GM12878 (cell line): ENCODE data around the gene KCNJ10. TPM values are rescaled to one million over a fixed set of nuclear protein-coding genes. Genes with fewer than 3 reads are reported as not detected.

Experiments used
- ATAC-seq: fragments of 200-7000 bp; cut with Tn5 transposase; 3 replicates; pipeline ENCODE4 v1.9.1; 2020; ENCODE audit warnings: mild to moderate bottlenecking, moderate library complexity
- BruUV-seq: library from RNA; stranded (reverse); fragments of 400-500 nt; replicated peaks from 2 replicates; lab custom pipeline; 2021; lab: Mats Ljungman, UMichigan
- CTCF ChIA-PET: fragments of 300-600 bp; sonication (Branson Sonifier 250); formaldehyde crosslinking; extraction: SDS; loops from one replicate; lab custom pipeline; 2021; ENCODE audit warnings: inconsistent platforms; lab: Yijun Ruan, JAX
- POLR2A ChIA-PET: fragments of 350-600 bp; formaldehyde crosslinking; extraction: SDS; loops from one replicate; lab custom pipeline; 2021; ENCODE audit warnings: inconsistent platforms; lab: Charles Lee
- RAD21 ChIA-PET: fragments of 300-600 bp; sonication (Branson Sonifier 250); formaldehyde crosslinking; loops from one replicate; lab custom pipeline; 2023; ENCODE audit warnings: antibody characterized with exemption; ENCODE audit not compliant: unreplicated experiment; lab: Charles Lee
- SMC1A ChIA-PET: fragments of 300-600 bp; sonication (Branson Sonifier 250); formaldehyde crosslinking; loops from one replicate; lab custom pipeline; 2023; ENCODE audit not compliant: unreplicated experiment, uncharacterized antibody; lab: Charles Lee
- DNase-seq: peaks from one replicate; pipeline ENCODE4 v3.0.0-alpha.2; 2011; ENCODE audit warnings: low read depth, low spot score
- FAIRE-seq: peaks from 3 replicates; lab custom pipeline; 2011; peaks lifted over from hg19 to GRCh38; lab: Jason Lieb, UNC
- H2AFZ ChIP-seq: 2 replicates; pipeline ENCODE4 v1.6.0; 2011; ENCODE audit warnings: low read depth, low read length, control low read depth; ENCODE audit not compliant: control insufficient read depth
- H3K27ac ChIP-seq: 2 replicates; pipeline ENCODE4 v1.5.1; 2011; ENCODE audit warnings: control low read depth; ENCODE audit not compliant: control insufficient read depth, insufficient read depth
- H3K27me3 ChIP-seq, 2 experiments: replicated peaks in 1 of 2; 2 replicates each; pipeline versions ENCODE4 v1.6.0 to v1.6.1; 2011; ENCODE audit warnings: low read length in 1 of 2; ENCODE audit not compliant: control insufficient read depth in 2 of 2, insufficient read depth in 2 of 2
- H3K36me3 ChIP-seq, 2 experiments: 2 replicates each; pipeline ENCODE4 v1.5.1; 2011; ENCODE audit warnings: low read length in 1 of 2; ENCODE audit not compliant: control insufficient read depth in 2 of 2, insufficient read depth in 2 of 2
- H3K4me1 ChIP-seq: 2 replicates; pipeline ENCODE4 v1.6.1; 2011; ENCODE audit warnings: mild to moderate bottlenecking, low read length, moderate library complexity, mixed read lengths; ENCODE audit not compliant: control insufficient read depth, insufficient read depth
- H3K4me2 ChIP-seq: 2 replicates; pipeline ENCODE4 v1.6.0; 2011; ENCODE audit warnings: control low read depth; ENCODE audit not compliant: control insufficient read depth, insufficient read depth
- H3K4me3 ChIP-seq: fragments of 200-600 bp; sonication (generic); 2 replicates; pipeline ENCODE4 v1.5.1; 2016
- H3K79me2 ChIP-seq: 2 replicates; pipeline ENCODE4 v1.6.0; 2011; ENCODE audit warnings: low read length; ENCODE audit not compliant: control insufficient read depth, insufficient read depth
- H3K9ac ChIP-seq: 2 replicates; pipeline ENCODE4 v1.8.0; 2011; ENCODE audit warnings: low read length, control low read depth, mixed read lengths; ENCODE audit not compliant: control insufficient read depth, insufficient read depth
- H3K9me3 ChIP-seq: replicated peaks from 3 replicates; pipeline ENCODE4 v1.5.1; 2011; ENCODE audit warnings: mild to moderate bottlenecking, low read length; ENCODE audit not compliant: control insufficient read depth, insufficient read depth
- H4K20me1 ChIP-seq: 2 replicates; pipeline ENCODE4 v1.6.0; 2011; ENCODE audit not compliant: control insufficient read depth, insufficient read depth
- ATF7 ChIP-seq: fragments of 450-650 bp; IDR thresholded peaks from 2 replicates; pipeline ENCODE4 v1.6.1; 2016; ENCODE audit warnings: low read depth, mild to moderate bottlenecking
- CHD2 ChIP-seq: IDR thresholded peaks from 2 replicates; pipeline ENCODE4 v1.6.1; 2011; ENCODE audit warnings: low read depth, low read length, improper control_type of control experiment, borderline replicate concordance
- IKZF1 ChIP-seq: fragments of 450-650 bp; conservative IDR thresholded peaks from 2 replicates; pipeline ENCODE4 v1.6.1; 2017; ENCODE audit warnings: antibody characterized with exemption, mild to moderate bottlenecking
- POLR2A ChIP-seq: IDR thresholded peaks from 2 replicates; pipeline ENCODE4 v1.6.1; 2011; ENCODE audit warnings: low read depth, mild to moderate bottlenecking, low read length
- RAD21 ChIP-seq: IDR thresholded peaks from 2 replicates; pipeline ENCODE4 v1.6.1; 2011; ENCODE audit warnings: mild to moderate bottlenecking, low read depth, low read length, moderate library complexity; ENCODE audit not compliant: insufficient read depth
- SMAD5 ChIP-seq: IDR thresholded peaks from 2 replicates; pipeline ENCODE4 v1.6.1; 2016; ENCODE audit warnings: antibody characterized with exemption, low read depth
- SP1 ChIP-seq: IDR thresholded peaks from one replicate; pipeline ENCODE4 v1.6.1; 2011; ENCODE audit warnings: low read depth, low read length
- ZNF217 ChIP-seq: fragments of 450-650 bp; IDR thresholded peaks from 2 replicates; pipeline ENCODE4 v1.6.1; 2017; ENCODE audit warnings: antibody characterized with exemption, mild to moderate bottlenecking
- WGBS: methylation state at CpG from one replicate; pipeline ENCODE4 v1.1.6; 2016; ENCODE audit warnings: low lambda C conversion rate; ENCODE audit not compliant: insufficient replicate concordance, insufficient coverage; ENCODE audit errors: missing lambda C conversion rate; 5-methylcytosine and 5-hydroxymethylcytosine counted together
- in situ Hi-C: fragments of 300-500 bp; cut with MboI; formaldehyde crosslinking; loops from 9 replicates; pipeline ENCODE4 v1.14.3; 2018; ENCODE audit warnings: mixed read lengths
- intact Hi-C: fragments of 100-400 bp; cut with micrococcal nuclease; formaldehyde crosslinking; loops from one replicate; pipeline ENCODE4 v1.14.2; 2022; ENCODE audit not compliant: unreplicated experiment
- polyA plus RNA-seq, 11 experiments: library from polyadenylated mRNA; depleted of rRNA in 4 of 11; unstranded in 6 of 11; stranded (reverse) in 5 of 11; fragments of >200 nt; fragmentation: Nextera tagmentation in 4 of 11; fragmentation: Illumina TruSeq in 1 of 11; extraction: Ambion mirVana in 4 of 11; extraction: Trizol in 1 of 11; gene quantifications; 1 replicate in 1 of 11; 2 replicates in 10 of 11; pipeline versions ENCODE4 v1.2.1 to v1.2.3, GENCODE V29; 2011 to 2016; ENCODE audit warnings: inconsistent platforms in 2 of 11, missing spikeins in 2 of 11, low read depth in 1 of 11
- total RNA-seq, 4 experiments: library from RNA; depleted of rRNA in 3 of 4; stranded (reverse); fragments of >200 nt in 3 of 4; fragmentation: Illumina TruSeq in 1 of 4; extraction: Trizol in 1 of 4; gene quantifications; 2 replicates each; pipeline versions ENCODE4 v1.2.1 to v1.2.3, GENCODE V29; 2013 to 2021
- TF ChIP-seq, protein P1 (sequence below): IDR thresholded peaks from 2 replicates; pipeline ENCODE4 v1.6.1; 2011; ENCODE audit warnings: low read depth, low read length, improper control_type of control experiment, borderline replicate concordance
- TF ChIP-seq, protein P2 (sequence below): fragments of 450-650 bp; IDR thresholded peaks from 2 replicates; pipeline ENCODE4 v1.6.1; 2016; ENCODE audit warnings: mild to moderate bottlenecking
- TF ChIP-seq, protein P3 (sequence below), 3 experiments: IDR thresholded peaks in 2 of 3; conservative IDR thresholded peaks in 1 of 3; 2 replicates each; pipeline ENCODE4 v1.5.1; 2011; ENCODE audit warnings: low read depth in 3 of 3, low read length in 3 of 3, mild to moderate bottlenecking in 3 of 3, control low read depth in 2 of 3, moderate library complexity in 2 of 3, inconsistent platforms in 1 of 3, mixed read lengths in 1 of 3; ENCODE audit not compliant: control insufficient read depth in 2 of 3, insufficient read depth in 1 of 3; ENCODE audit errors: extremely low read depth in 1 of 3

KCNJ10 gene
- total and polyA plus RNA-seq, 10 of the 15 experiments (the other 5 are each of a cell fraction or from before 2014, with no cell fraction given): 0.01 to 0.29 (median 0.09) TPM; not detected in 2

- peak; percentile 60 for ATAC-seq
Measured at GRCh38 chr1:160061369-160062229, 8.4 kb downstream of the KCNJ10 start.

GRCh38 chr1:160058087-160058486 is 11.9 kb downstream of the KCNJ10 start:
- Histone ChIP-seq H3K27me3 (peaks cover 2 to 9% of the 10 kb centered on the region in 2 experiments), H2AFZ (no peak overlapping the region), H3K36me3 (no peaks in the 10 kb centered on the region), H3K4me1 (no peaks in the 10 kb centered on the region), H3K4me3 (no peak overlapping the region), H3K79me2 (no peaks in the 10 kb centered on the region), H4K20me1 (no peaks in the 10 kb centered on the region), H3K27ac (no peak overlapping the region), H3K9me3 (no peaks in the 10 kb centered on the region), H3K4me2 (no peak overlapping the region), H3K9ac (no peak overlapping the region)
- no TSS peak for BruUV-seq
- in situ Hi-C loops (no loop called here), intact Hi-C loops (no loop called here)
- ATAC-seq (no peak), FAIRE-seq (no peak), DNase-seq (no peak)
- RAD21 ChIA-PET: interaction anchor here (1.1 to 2.6 kb wide), 4 partner anchors 12 to 23 kb away, joined by 3 to 16 read pairs (median 4); partner anchors contain the start of gene KCNJ9
- CTCF ChIA-PET: interaction anchor here (0.7 to 49.8 kb wide), 7 partner anchors 8 to 318 kb away, joined by 3 to 1035 read pairs (median 4); partner anchors contain the start of genes IGSF8, KCNJ10 and KCNJ9
- SMC1A ChIA-PET: interaction anchor here (0.9 to 2.5 kb wide), 2 partner anchors 20 to 23 kb away, joined by 3 to 19 read pairs; partner anchors contain the start of gene KCNJ9
- POLR2A ChIA-PET: no interaction called here
- 0% methylated on average over 2 of the region's 2 CpGs for WGBS
- no peak for TF ChIP-seq CHD2
- TF ChIP-seq ZNF217: no peak
- TF ChIP-seq, protein P1, sequence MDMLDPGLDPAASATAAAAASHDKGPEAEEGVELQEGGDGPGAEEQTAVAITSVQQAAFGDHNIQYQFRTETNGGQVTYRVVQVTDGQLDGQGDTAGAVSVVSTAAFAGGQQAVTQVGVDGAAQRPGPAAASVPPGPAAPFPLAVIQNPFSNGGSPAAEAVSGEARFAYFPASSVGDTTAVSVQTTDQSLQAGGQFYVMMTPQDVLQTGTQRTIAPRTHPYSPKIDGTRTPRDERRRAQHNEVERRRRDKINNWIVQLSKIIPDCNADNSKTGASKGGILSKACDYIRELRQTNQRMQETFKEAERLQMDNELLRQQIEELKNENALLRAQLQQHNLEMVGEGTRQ: no peak
- TF ChIP-seq ATF7: no peak
- no peak for TF ChIP-seq SP1
- TF ChIP-seq RAD21: 0 out of 2 replicates have a peak, but pooled peaks have one; percentile 3
- TF ChIP-seq IKZF1: no peak
- no peak for TF ChIP-seq SMAD5
- TF ChIP-seq, protein P2, sequence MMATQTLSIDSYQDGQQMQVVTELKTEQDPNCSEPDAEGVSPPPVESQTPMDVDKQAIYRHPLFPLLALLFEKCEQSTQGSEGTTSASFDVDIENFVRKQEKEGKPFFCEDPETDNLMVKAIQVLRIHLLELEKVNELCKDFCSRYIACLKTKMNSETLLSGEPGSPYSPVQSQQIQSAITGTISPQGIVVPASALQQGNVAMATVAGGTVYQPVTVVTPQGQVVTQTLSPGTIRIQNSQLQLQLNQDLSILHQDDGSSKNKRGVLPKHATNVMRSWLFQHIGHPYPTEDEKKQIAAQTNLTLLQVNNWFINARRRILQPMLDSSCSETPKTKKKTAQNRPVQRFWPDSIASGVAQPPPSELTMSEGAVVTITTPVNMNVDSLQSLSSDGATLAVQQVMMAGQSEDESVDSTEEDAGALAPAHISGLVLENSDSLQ: no peak
- TF ChIP-seq, protein P3, sequence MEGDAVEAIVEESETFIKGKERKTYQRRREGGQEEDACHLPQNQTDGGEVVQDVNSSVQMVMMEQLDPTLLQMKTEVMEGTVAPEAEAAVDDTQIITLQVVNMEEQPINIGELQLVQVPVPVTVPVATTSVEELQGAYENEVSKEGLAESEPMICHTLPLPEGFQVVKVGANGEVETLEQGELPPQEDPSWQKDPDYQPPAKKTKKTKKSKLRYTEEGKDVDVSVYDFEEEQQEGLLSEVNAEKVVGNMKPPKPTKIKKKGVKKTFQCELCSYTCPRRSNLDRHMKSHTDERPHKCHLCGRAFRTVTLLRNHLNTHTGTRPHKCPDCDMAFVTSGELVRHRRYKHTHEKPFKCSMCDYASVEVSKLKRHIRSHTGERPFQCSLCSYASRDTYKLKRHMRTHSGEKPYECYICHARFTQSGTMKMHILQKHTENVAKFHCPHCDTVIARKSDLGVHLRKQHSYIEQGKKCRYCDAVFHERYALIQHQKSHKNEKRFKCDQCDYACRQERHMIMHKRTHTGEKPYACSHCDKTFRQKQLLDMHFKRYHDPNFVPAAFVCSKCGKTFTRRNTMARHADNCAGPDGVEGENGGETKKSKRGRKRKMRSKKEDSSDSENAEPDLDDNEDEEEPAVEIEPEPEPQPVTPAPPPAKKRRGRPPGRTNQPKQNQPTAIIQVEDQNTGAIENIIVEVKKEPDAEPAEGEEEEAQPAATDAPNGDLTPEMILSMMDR (IDR thresholded peaks at IDR 0.05 in 2 of 3, conservative IDR thresholded peaks at IDR 0.05 in 1 of 3; ENCODE audit: control insufficient read depth in 2 of 3, extremely low read depth in 1 of 3, insufficient read depth in 1 of 3, low read depth in 3 of 3, low read length in 3 of 3): peak; percentile 8 to 27 (median 21); a peak in 2 of 6 replicates

More at GRCh38 chr1:160061369-160062229, 8.4 kb downstream of the KCNJ10 start:
- no peak overlapping the region for H2AFZ ChIP-seq
- CTCF ChIA-PET: interaction anchor here (3.1 to 49.8 kb wide), 3 partner anchors 15 to 23 kb away, joined by 21 to 1035 read pairs (median 35); partner anchors contain the start of genes IGSF8, KCNJ10 and KCNJ9
- peaks cover 1 to 13% of the 10 kb centered on the region in 2 experiments for H3K27me3 ChIP-seq
- FAIRE-seq: no peak
- TF ChIP-seq RAD21: 0 out of 2 replicates have a peak, but pooled peaks have one; percentile 13
- TF ChIP-seq POLR2A: no peak
- H3K4me2 ChIP-seq: no peak overlapping the region
- no peaks in the 10 kb centered on the region for H3K36me3 ChIP-seq
- WGBS: 12% methylated on average over 12 of the region's 15 CpGs
- DNase-seq: no peak
- H3K9ac ChIP-seq: no peak overlapping the region
- intact Hi-C loops (no loop called here), in situ Hi-C loops (no loop called here)
- H4K20me1 ChIP-seq: no peaks in the 10 kb centered on the region
- H3K4me1 ChIP-seq: no peaks in the 10 kb centered on the region
- H3K9me3 ChIP-seq: no peaks in the 10 kb centered on the region
- POLR2A ChIA-PET: no interaction called here
- no TSS peak for BruUV-seq
- H3K4me3 ChIP-seq: no peak overlapping the region
- RAD21 ChIA-PET: interaction anchor here (0.9 to 1.5 kb wide), 2 partner anchors 15 to 19 kb away, joined by 3 to 4 read pairs; partner anchors contain the start of gene KCNJ9
- H3K27ac ChIP-seq: no peak overlapping the region
- SMC1A ChIA-PET: interaction anchor here (2.0 kb wide), 1 partner anchor 14 kb away, joined by 7 read pairs; no protein-coding TSS in a partner anchor
- no peaks in the 10 kb centered on the region for H3K79me2 ChIP-seq
